Hepatocyte (in vitro differentiated cells): ENCODE measurements around the gene MEOX1. TPM values are rescaled to one million over a fixed set of nuclear protein-coding genes. Genes with fewer than 3 reads are reported as not detected.
"Not testable (repeated sequence)": the region's sequence is repeated elsewhere in the genome, so short reads cannot be mapped to it uniquely, and the experiment has no call there.

ENCODE experiments used
- DNase-seq: peaks from one replicate; pipeline ENCODE4 v3.0.0-alpha.2; 2016; ENCODE audit warnings: low spot score
- H2AFZ ChIP-seq: fragments of 200-600 bp; sonication (generic); 2 replicates; pipeline ENCODE4 v1.6.0; 2016; ENCODE audit warnings: antibody characterized with exemption, mild to moderate bottlenecking
- H3K27ac ChIP-seq: fragments of 200-600 bp; sonication (generic); 2 replicates; pipeline ENCODE4 v1.5.1; 2016; ENCODE audit warnings: mild to moderate bottlenecking
- H3K27me3 ChIP-seq: fragments of 200-600 bp; sonication (generic); 2 replicates; pipeline ENCODE4 v1.6.1; 2016
- H3K36me3 ChIP-seq: fragments of 200-600 bp; sonication (generic); replicated peaks from 2 replicates; pipeline ENCODE4 v1.5.1; 2016; ENCODE audit warnings: low read depth; ENCODE audit not compliant: insufficient read depth
- H3K4me1 ChIP-seq: fragments of 200-600 bp; sonication (generic); 2 replicates; pipeline ENCODE4 v1.5.1; 2016; ENCODE audit warnings: mild to moderate bottlenecking, moderate library complexity; ENCODE audit not compliant: insufficient read depth
- H3K4me2 ChIP-seq: fragments of 200-600 bp; sonication (generic); 2 replicates; pipeline ENCODE4 v1.6.0; 2016
- H3K4me3 ChIP-seq: fragments of 200-600 bp; sonication (generic); 2 replicates; pipeline ENCODE4 v1.5.1; 2016; ENCODE audit warnings: mild to moderate bottlenecking
- H3K79me2 ChIP-seq: fragments of 200-600 bp; sonication (generic); 2 replicates; pipeline ENCODE4 v1.6.0; 2017; ENCODE audit warnings: mild to moderate bottlenecking
- H3K9me2 ChIP-seq: fragments of 200-600 bp; sonication (generic); replicated peaks from 2 replicates; pipeline ENCODE4 v1.6.0; 2017; ENCODE audit warnings: mild to moderate bottlenecking; ENCODE audit not compliant: insufficient read depth
- H3K9me3 ChIP-seq: fragments of 200-600 bp; sonication (generic); 2 replicates; pipeline ENCODE4 v1.5.1; 2016; ENCODE audit warnings: low read depth, mild to moderate bottlenecking
- H4K20me1 ChIP-seq: fragments of 200-600 bp; sonication (generic); 2 replicates; pipeline ENCODE4 v1.6.0; 2016; ENCODE audit warnings: mild to moderate bottlenecking; ENCODE audit not compliant: insufficient read depth, poor library complexity, severe bottlenecking
- CTCF ChIP-seq: fragments of 200-600 bp; sonication (generic); IDR thresholded peaks from 2 replicates; pipeline ENCODE4 v1.5.1; 2016; ENCODE audit warnings: antibody characterized with exemption, mild to moderate bottlenecking; ENCODE audit not compliant: poor library complexity
- EZH2 ChIP-seq: fragments of 200-600 bp; sonication (generic); IDR thresholded peaks from 2 replicates; pipeline ENCODE4 v1.6.1; 2016; ENCODE audit warnings: antibody characterized with exemption, mild to moderate bottlenecking, borderline replicate concordance
- EZH2phosphoT487 ChIP-seq: fragments of 200-600 bp; sonication (generic); IDR thresholded peaks from one replicate; pipeline ENCODE4 v1.6.1; 2018; ENCODE audit warnings: antibody characterized with exemption, mild to moderate bottlenecking, low read depth, moderate library complexity; ENCODE audit not compliant: unreplicated experiment, severe bottlenecking
- WGBS: methylation state at CpG from one replicate; pipeline ENCODE4 v1.1.6; 2016; ENCODE audit warnings: low lambda C conversion rate; ENCODE audit errors: missing lambda C conversion rate; 5-methylcytosine and 5-hydroxymethylcytosine counted together
- polyA plus RNA-seq: library from polyadenylated mRNA; unstranded; fragments of >200 nt; fragmentation: Nextera tagmentation; extraction: Ambion mirVana; gene quantifications from 2 replicates; pipeline ENCODE4 v1.2.1, GENCODE V29; 2016
- total RNA-seq: library from RNA; depleted of rRNA; stranded (reverse); fragments of >200 nt; gene quantifications from 2 replicates; pipeline ENCODE4 v1.2.3, GENCODE V29; 2014

Gene MEOX1
- total and polyA plus RNA-seq, 2 experiments from 2014 or later = 0.33 to 0.90 TPM

DNA sequence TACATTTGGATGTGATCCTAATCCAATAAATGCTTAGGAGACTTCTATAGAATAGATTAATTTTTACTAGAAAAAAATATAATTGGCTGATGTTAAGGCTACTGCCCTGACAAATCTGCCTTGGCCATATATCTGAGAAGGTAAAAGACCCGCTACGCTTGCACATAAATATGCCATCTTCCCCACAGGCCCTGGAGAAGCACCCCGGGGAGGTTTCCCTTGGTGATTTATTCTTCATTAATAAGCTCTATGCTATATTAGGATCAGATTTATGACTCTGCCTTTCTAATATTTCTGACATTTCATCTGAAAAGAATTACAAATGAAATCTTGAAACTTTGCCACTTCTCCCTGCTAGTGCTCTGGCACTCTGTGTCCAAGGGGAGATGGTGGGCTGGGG lies 27.4 kb upstream of the MEOX1 start:
- Histone ChIP-seq H2AFZ (no peak overlapping the region), H3K27ac (no peak overlapping the region), H4K20me1 (no peaks in the 10 kb centered on the region), H3K27me3 (no peaks in the 10 kb centered on the region), H3K4me3 (no peak overlapping the region), H3K4me2 (no peak overlapping the region), H3K79me2 (no peaks in the 10 kb centered on the region), H3K9me3 (no peaks in the 10 kb centered on the region), H3K36me3 (no peaks in the 10 kb centered on the region), H3K4me1 (no peaks in the 10 kb centered on the region), H3K9me2 (no peaks in the 10 kb centered on the region)
- WGBS = 94% methylated on average over 3 of the region's 3 CpGs
- DNase-seq = no peak
- no peak for TF ChIP-seq EZH2phosphoT487
- no peak for TF ChIP-seq EZH2
- no peak for TF ChIP-seq CTCF

DNA sequence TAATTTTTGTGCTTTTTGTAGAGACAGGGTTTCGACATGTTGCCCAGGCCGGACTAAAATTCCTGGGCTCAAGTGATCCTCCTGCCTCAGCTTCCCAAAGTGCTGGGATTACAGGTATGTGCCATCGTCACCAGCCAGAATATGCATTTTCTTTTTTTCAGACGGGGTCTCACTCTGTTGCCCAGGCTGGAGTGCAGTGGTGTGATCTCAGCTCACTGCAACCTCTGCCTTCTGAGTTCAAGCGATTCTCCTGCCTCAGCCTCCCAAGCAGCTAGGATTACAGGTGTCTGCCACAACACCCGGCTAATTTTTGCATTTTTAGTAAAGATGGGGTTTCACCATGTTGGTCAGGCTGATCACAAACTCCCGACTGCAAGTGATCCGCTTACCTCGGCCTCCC lies 25.2 kb upstream of the MEOX1 start:
- WGBS = 92% methylated on average over 9 of the region's 9 CpGs
- not testable (repeated sequence) for H3K79me2 ChIP-seq, H3K4me1 ChIP-seq, H3K9me2 ChIP-seq, H3K4me3 ChIP-seq, H3K4me2 ChIP-seq, H3K27ac ChIP-seq, DNase-seq, H3K27me3 ChIP-seq, H3K9me3 ChIP-seq, H2AFZ ChIP-seq, H3K36me3 ChIP-seq, H4K20me1 ChIP-seq

DNA sequence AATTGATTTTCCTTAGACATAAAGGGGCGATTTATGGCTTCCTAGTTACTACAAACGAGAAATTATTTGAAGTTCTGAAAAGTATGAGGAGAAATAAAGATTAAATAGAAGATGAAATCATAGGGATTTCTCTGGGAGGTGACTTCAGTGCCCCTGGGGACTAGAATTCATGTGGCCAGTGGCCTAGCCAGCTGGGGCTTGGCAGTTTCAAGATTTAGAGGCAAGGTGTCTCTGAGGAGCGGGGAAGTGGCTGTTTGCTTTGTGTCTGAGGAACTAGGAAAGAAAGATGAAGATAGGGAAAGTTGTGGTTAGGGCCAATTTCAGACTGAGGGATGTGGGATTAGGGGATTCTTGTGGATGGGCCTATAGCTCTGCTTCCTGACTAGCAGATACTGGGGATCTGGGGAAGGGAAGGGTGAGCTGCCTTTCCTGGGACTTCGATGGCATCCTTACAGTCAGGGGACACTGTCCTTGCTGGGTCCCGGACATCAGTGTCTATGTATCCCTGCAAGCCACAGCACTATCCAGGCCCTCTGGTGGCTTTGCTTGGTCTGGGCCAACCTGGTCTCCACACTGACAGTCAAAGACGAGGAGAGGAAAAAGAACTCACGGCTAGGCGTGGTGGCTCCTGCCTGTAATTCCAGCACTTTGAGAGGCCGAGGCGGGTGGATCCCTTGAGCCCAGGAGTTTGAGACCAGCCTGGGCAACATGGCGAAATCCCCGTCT lies 22.4 kb upstream of the MEOX1 start:
- no peaks in the 10 kb centered on the region for H3K36me3 ChIP-seq
- H3K27me3 ChIP-seq = no peaks in the 10 kb centered on the region
- no peaks in the 10 kb centered on the region for H3K9me2 ChIP-seq
- 91% methylated on average over 12 of the region's 12 CpGs for WGBS
- H3K4me3 ChIP-seq = no peak overlapping the region
- H3K4me2 ChIP-seq = no peak overlapping the region
- TF ChIP-seq EZH2phosphoT487 (no peak), CTCF (no peak), EZH2 (no peak)
- no peak for DNase-seq
- no peaks in the 10 kb centered on the region for H3K79me2 ChIP-seq
- no peak overlapping the region for H2AFZ ChIP-seq
- no peaks in the 10 kb centered on the region for H3K4me1 ChIP-seq
- no peaks in the 10 kb centered on the region for H3K9me3 ChIP-seq
- H4K20me1 ChIP-seq = no peaks in the 10 kb centered on the region
- no peak overlapping the region for H3K27ac ChIP-seq

GRCh38 chr17:43680461-43680860 lies 18.7 kb upstream of the MEOX1 start:
- Histone ChIP-seq H3K79me2 (no peaks in the 10 kb centered on the region), H2AFZ (no peak overlapping the region), H3K27me3 (no peaks in the 10 kb centered on the region), H3K36me3 (no peaks in the 10 kb centered on the region), H3K9me3 (no peaks in the 10 kb centered on the region), H3K4me3 (no peak overlapping the region), H3K4me2 (no peak overlapping the region), H3K4me1 (peaks cover 14% of the 10 kb centered on the region), H3K9me2 (no peaks in the 10 kb centered on the region), H3K27ac (no peak overlapping the region), H4K20me1 (no peaks in the 10 kb centered on the region)
- 92% methylated on average over 10 of the region's 10 CpGs for WGBS
- no peak for DNase-seq
- no peak for TF ChIP-seq EZH2phosphoT487
- TF ChIP-seq EZH2 = no peak
- no peak for TF ChIP-seq CTCF
